Measurements from ENCODE around the gene ENTR1. TPM values are rescaled to one million over a fixed set of nuclear protein-coding genes. Genes with fewer than 3 reads are reported as not detected.

ENTR1 gene
- polyA plus RNA-seq, 6 donors from 2014 or later = 6.4 to 15.8 (median 14.4) TPM

GRCh38 chr9:136379401-136379800, 31.0 kb downstream of the ENTR1 start:
- DNase-seq (no peak), ATAC-seq (ENCODE audit: low read depth in 2 of 2) (no peak)
- H3K36me3 Mint-ChIP-seq = peaks cover 0 to under 1% of the 10 kb centered on the region in 2 donors
- H3K27me3 Mint-ChIP-seq = no peaks in the 10 kb centered on the region
- peaks cover 0 to 4% (median 0%) of the 10 kb centered on the region in 3 donors for H3K4me1 Mint-ChIP-seq
- no peak overlapping the region for H3K4me3 Mint-ChIP-seq
- H3K9me3 Mint-ChIP-seq = no peaks in the 10 kb centered on the region
- H3K27ac Mint-ChIP-seq = no peak overlapping the region

- Mint-ChIP-seq H3K4me1 (peaks cover 0 to 4% (median 0%) of the 10 kb centered on the region in 3 donors), H3K27me3 (no peaks in the 10 kb centered on the region), H3K4me3 (no peak overlapping the region), H3K36me3 (no peaks in the 10 kb centered on the region), H3K27ac (no peak overlapping the region), H3K9me3 (no peaks in the 10 kb centered on the region)
- DNase-seq = no peak
- no peak for ATAC-seq (ENCODE audit: low read depth in 2 of 2)
Observed at GRCh38 chr9:136379003-136379287, 31.5 kb downstream of the ENTR1 start.

GRCh38 chr9:136378170-136379002, 32.0 kb downstream of the ENTR1 start:
- H3K27ac Mint-ChIP-seq = no peak overlapping the region
- H3K27me3 Mint-ChIP-seq = no peaks in the 10 kb centered on the region
- H3K4me1 Mint-ChIP-seq = peaks cover 0 to 5% (median under 1%) of the 10 kb centered on the region in 3 donors
- no peaks in the 10 kb centered on the region for H3K36me3 Mint-ChIP-seq
- ATAC-seq (ENCODE audit: low read depth in 2 of 2) (no peak), DNase-seq (no peak)
- no peaks in the 10 kb centered on the region for H3K9me3 Mint-ChIP-seq
- H3K4me3 Mint-ChIP-seq = no peak overlapping the region

- Mint-ChIP-seq H3K4me3 (no peak overlapping the region), H3K9me3 (no peaks in the 10 kb centered on the region), H3K36me3 (no peaks in the 10 kb centered on the region), H3K27me3 (no peaks in the 10 kb centered on the region), H3K27ac (no peak overlapping the region), H3K4me1 (peaks cover 0 to 13% (median 8%) of the 10 kb centered on the region in 3 donors)
- DNase-seq (no peak), ATAC-seq (ENCODE audit: low read depth in 2 of 2) (no peak)
Observed at GRCh38 chr9:136377341-136378169, 32.9 kb downstream of the ENTR1 start.

GRCh38 chr9:136376457-136376856, 34.0 kb downstream of the ENTR1 start:
- no peak for DNase-seq
- Mint-ChIP-seq H3K36me3 (no peaks in the 10 kb centered on the region), H3K9me3 (no peaks in the 10 kb centered on the region), H3K27ac (no peak overlapping the region), H3K4me1 (peaks cover 0 to 18% (median 9%) of the 10 kb centered on the region in 3 donors), H3K4me3 (no peak overlapping the region), H3K27me3 (no peaks in the 10 kb centered on the region)
- ATAC-seq (ENCODE audit: low read depth in 2 of 2) = no peak

- Mint-ChIP-seq H3K4me3 (no peak overlapping the region), H3K9me3 (no peaks in the 10 kb centered on the region), H3K4me1 (peaks cover 0 to 18% (median 9%) of the 10 kb centered on the region in 3 donors), H3K36me3 (no peaks in the 10 kb centered on the region), H3K27me3 (no peaks in the 10 kb centered on the region), H3K27ac (no peak overlapping the region)
- DNase-seq (no peak), ATAC-seq (ENCODE audit: low read depth in 2 of 2) (no peak)
Observed at GRCh38 chr9:136375096-136375495, 35.3 kb downstream of the ENTR1 start.

GRCh38 chr9:136374183-136374575, 36.2 kb downstream of the ENTR1 start:
- H3K9me3 Mint-ChIP-seq = no peaks in the 10 kb centered on the region
- H3K27ac Mint-ChIP-seq = no peak overlapping the region
- H3K4me3 Mint-ChIP-seq = no peak overlapping the region
- ATAC-seq (ENCODE audit: low read depth in 2 of 2) (no peak), DNase-seq (no peak)
- H3K27me3 Mint-ChIP-seq = no peaks in the 10 kb centered on the region
- no peaks in the 10 kb centered on the region for H3K36me3 Mint-ChIP-seq
- peaks cover 0 to 18% (median 9%) of the 10 kb centered on the region in 3 donors for H3K4me1 Mint-ChIP-seq

GRCh38 chr9:136373300-136374182, 36.9 kb downstream of the ENTR1 start, which contains the start of gene CARD9:
TSS of gene CARD9 (minus strand) at chr9:136373669. CDS start at chr9:136372078, 1,591 bp downstream.
- Mint-ChIP-seq H3K9me3 (no peaks in the 10 kb centered on the region), H3K27me3 (no peaks in the 10 kb centered on the region), H3K4me3 (peak within 1 kb of the TSS in 4 of 8 donors; percentile 2 to 56 (median 33)), H3K36me3 (no peaks in the 10 kb centered on the region), H3K27ac (peak within 1 kb of the TSS in 2 of 6 donors; percentile 24 to 65), H3K4me1 (peaks cover 0 to 18% (median 9%) of the 10 kb centered on the region in 3 donors)
- DNase-seq (no peak), ATAC-seq (ENCODE audit: low read depth in 2 of 2) (no peak)

- ATAC-seq (ENCODE audit: low read depth in 2 of 2) = peak; percentile 65 to 67
- Mint-ChIP-seq H3K36me3 (no peaks in the 10 kb centered on the region), H3K9me3 (no peaks in the 10 kb centered on the region)
Observed at GRCh38 chr9:136372561-136373299, 37.7 kb downstream of the ENTR1 start.

GRCh38 chr9:136372006-136372405, 38.4 kb downstream of the ENTR1 start:
- Mint-ChIP-seq H3K4me1 (peaks cover 0 to 14% (median 9%) of the 10 kb centered on the region in 3 donors), H3K27ac (no peak overlapping the region), H3K4me3 (no peak overlapping the region), H3K9me3 (no peaks in the 10 kb centered on the region), H3K36me3 (no peaks in the 10 kb centered on the region), H3K27me3 (no peaks in the 10 kb centered on the region)
- ATAC-seq (ENCODE audit: low read depth in 2 of 2) = no peak
- no peak for DNase-seq

More at GRCh38 chr9:136372561-136373299, 37.7 kb downstream of the ENTR1 start:
- no peak for DNase-seq
- Mint-ChIP-seq H3K4me1 (peaks cover 0 to 18% (median 9%) of the 10 kb centered on the region in 3 donors), H3K27ac (peak overlapping the region in 1 of 6 donors; percentile 24), H3K27me3 (no peaks in the 10 kb centered on the region), H3K4me3 (peak overlapping the region in 3 of 8 donors; percentile 3 to 56 (median 19))

- no peak overlapping the region for H3K27ac Mint-ChIP-seq
- ATAC-seq (ENCODE audit: low read depth in 2 of 2) (no peak), DNase-seq (no peak)
- peaks cover 0 to 14% (median 9%) of the 10 kb centered on the region in 3 donors for H3K4me1 Mint-ChIP-seq
- H3K4me3 Mint-ChIP-seq = peak overlapping the region in 1 of 8 donors; percentile 6
- no peaks in the 10 kb centered on the region for H3K36me3 Mint-ChIP-seq
- H3K27me3 Mint-ChIP-seq = no peaks in the 10 kb centered on the region
- H3K9me3 Mint-ChIP-seq = no peaks in the 10 kb centered on the region
Observed at GRCh38 chr9:136371533-136371880, 38.9 kb downstream of the ENTR1 start.

GRCh38 chr9:136370687-136371532, 39.5 kb downstream of the ENTR1 start:
- H3K4me3 Mint-ChIP-seq = no peak overlapping the region
- H3K9me3 Mint-ChIP-seq = no peaks in the 10 kb centered on the region
- H3K27ac Mint-ChIP-seq = no peak overlapping the region
- no peak for ATAC-seq (ENCODE audit: low read depth in 2 of 2)
- H3K27me3 Mint-ChIP-seq = peaks cover 0 to 6% (median 0%) of the 10 kb centered on the region in 3 donors
- no peaks in the 10 kb centered on the region for H3K36me3 Mint-ChIP-seq
- no peak for DNase-seq
- peaks cover 0 to 19% (median 12%) of the 10 kb centered on the region in 3 donors for H3K4me1 Mint-ChIP-seq

Measured in naive B cell (primary cell).